Spleen (tissue), 11 donors: ENCODE results near the gene L3MBTL3. TPM values are rescaled to one million over a fixed set of nuclear protein-coding genes. Genes with fewer than 3 reads are reported as not detected.

Experiments
- DNase-seq: peaks from one replicate; pipeline ENCODE4 v3.0.0-alpha.2; 2020
- H3K27ac ChIP-seq, 8 donors: fragments of 200-600 bp; sonication (generic) in 7 of 8; 1 replicate in 4 of 8; 2 replicates in 4 of 8; pipeline versions ENCODE4 v1.5.0 to v1.8.0; 2016 to 2021; ENCODE audit warnings: inconsistent platforms in 4 of 8, mild to moderate bottlenecking in 4 of 8, moderate library complexity in 1 of 8
- H3K27me3 ChIP-seq, 7 donors: fragments of 200-600 bp; sonication (generic) in 6 of 7; replicated peaks in 1 of 7; 1 replicate in 4 of 7; 2 replicates in 3 of 7; pipeline versions ENCODE4 v1.5.0 to v1.8.0; 2016 to 2021; ENCODE audit warnings: inconsistent platforms in 3 of 7, mild to moderate bottlenecking in 1 of 7
- H3K36me3 ChIP-seq, 6 donors: fragments of 200-600 bp; sonication (generic) in 5 of 6; 1 replicate in 4 of 6; 2 replicates in 2 of 6; pipeline versions ENCODE4 v1.5.0 to v1.8.0; 2016 to 2021; ENCODE audit warnings: inconsistent platforms in 2 of 6
- H3K4me1 ChIP-seq, 6 donors: fragments of 200-600 bp; sonication (generic) in 5 of 6; 1 replicate in 3 of 6; 2 replicates in 3 of 6; pipeline versions ENCODE4 v1.5.0 to v1.8.0; 2016 to 2021; ENCODE audit warnings: inconsistent platforms in 3 of 6
- H3K4me3 ChIP-seq, 8 donors: fragments of 200-600 bp; sonication (generic) in 7 of 8; 1 replicate in 4 of 8; 2 replicates in 4 of 8; pipeline versions ENCODE4 v1.5.0 to v1.8.0; 2016 to 2021; ENCODE audit warnings: inconsistent platforms in 4 of 8, mild to moderate bottlenecking in 4 of 8, moderate library complexity in 2 of 8
- H3K9me3 ChIP-seq, 8 donors: fragments of 200-600 bp; sonication (generic) in 7 of 8; 1 replicate in 4 of 8; 2 replicates in 4 of 8; pipeline versions ENCODE4 v1.5.0 to v1.8.0; 2016 to 2021; ENCODE audit warnings: inconsistent platforms in 4 of 8
- CTCF ChIP-seq, 11 experiments: fragments of 200-600 bp in 7 of 11; fragments of 450-650 bp in 4 of 11; sonication (generic) in 4 of 11; IDR thresholded peaks in 8 of 11; conservative IDR thresholded peaks in 3 of 11; 1 replicate in 7 of 11; 2 replicates in 4 of 11; pipeline versions ENCODE4 v1.4.0 to v1.8.0; 2016 to 2021; ENCODE audit warnings: antibody characterized with exemption in 11 of 11, inconsistent platforms in 4 of 11, mild to moderate bottlenecking in 1 of 11
- POLR2A ChIP-seq, 3 donors: fragments of 450-650 bp; IDR thresholded peaks; one replicate each; pipeline ENCODE4 v1.5.1; 2017; ENCODE audit warnings: antibody characterized with exemption in 3 of 3, mild to moderate bottlenecking in 1 of 3
- POLR2AphosphoS5 ChIP-seq, 3 donors: sonication (generic); formaldehyde crosslinking; IDR thresholded peaks; one replicate each; pipeline ENCODE4 v1.5.1; 2017; ENCODE audit warnings: antibody characterized with exemption in 3 of 3
- WGBS, 5 donors: extraction: QIAGEN DNeasy Blood & Tissue Kit in 3 of 5; methylation state at CpG; one replicate each; pipeline versions ENCODE4 v1.1.5 to v1.1.7; 2013 to 2018; 5-methylcytosine and 5-hydroxymethylcytosine counted together
- intact Hi-C: fragments of 100-400 bp; cut with DNase I; formaldehyde crosslinking; loops from one replicate; pipeline ENCODE4 v1.15.0; 2023; ENCODE audit warnings: low total_unique reads
- polyA plus RNA-seq, 3 donors: library from polyadenylated mRNA; stranded (reverse); fragments of 200-250 nt; gene quantifications; one replicate each; pipeline ENCODE4 v1.2.1, GENCODE V29; 2013
- total RNA-seq, 7 donors: library from RNA; depleted of rRNA in 3 of 7; stranded (reverse); fragments of >200 nt in 3 of 7; fragmentation: NEBNext Ultra II Directional in 4 of 7; extraction: Animal tissue kit (Norgen Biotek cat#: 25700) in 4 of 7; gene quantifications; one replicate each; pipeline versions ENCODE4 v1.1.0 to v1.2.1, GENCODE V29; 2016 to 2021
- donor health status: healthy with polysubstance abuse.
- donor health status: DM: no; HTN: no; CAD: no; lungs with moderate emphysema.
- donor health status: DM: no; HTN: no; CAD: no.
- donor health status: Bipolar disorder and iron deficiency.
- donor health status: healthy.
- donor health status: DM: no; HTN: no; CAD: no.
- donor health status: DM: yes; HTN: yes; CAD: no.

The L3MBTL3 gene
- total and polyA plus RNA-seq, 10 donors: 7.0 to 45.6 (median 26.0) TPM

- Histone ChIP-seq H3K9me3 (no peaks in the 10 kb centered on the region), H3K36me3 (peaks cover 0 to 26% (median 0%) of the 10 kb centered on the region in 6 donors), H3K4me1 (peaks cover 0 to 20% (median 4%) of the 10 kb centered on the region in 6 donors), H3K27ac (no peak overlapping the region), H3K4me3 (no peak overlapping the region), H3K27me3 (no peaks in the 10 kb centered on the region)
- 47 to 70% (median 69%) methylated on average over 2 of the region's 2 CpGs for WGBS, 5 donors
- intact Hi-C loops: no loop called here
- TF ChIP-seq CTCF (IDR thresholded peaks at IDR 0.05 in 8 of 11, conservative IDR thresholded peaks at IDR 0.05 in 3 of 11): no peak
- no peak for TF ChIP-seq POLR2AphosphoS5 (IDR thresholded peaks at IDR 0.05)
- TF ChIP-seq POLR2A (IDR thresholded peaks at IDR 0.05): no peak
- DNase-seq: no peak
Observed at GRCh38 chr6:130127195-130127594, 108.8 kb downstream of the L3MBTL3 start.

GRCh38 chr6:130128326-130128725 is 109.9 kb downstream of the L3MBTL3 start:
- Histone ChIP-seq H3K4me1 (peaks cover 0 to 31% (median 5%) of the 10 kb centered on the region in 6 donors), H3K36me3 (peaks cover 0 to 24% (median 1%) of the 10 kb centered on the region in 6 donors), H3K27ac (no peak overlapping the region), H3K9me3 (no peaks in the 10 kb centered on the region), H3K4me3 (no peak overlapping the region), H3K27me3 (no peaks in the 10 kb centered on the region)
- intact Hi-C loops: no loop called here
- TF ChIP-seq POLR2A (IDR thresholded peaks at IDR 0.05) (no peak), CTCF (IDR thresholded peaks at IDR 0.05 in 8 of 11, conservative IDR thresholded peaks at IDR 0.05 in 3 of 11) (no peak), POLR2AphosphoS5 (IDR thresholded peaks at IDR 0.05) (no peak)
- DNase-seq: no peak
- WGBS, 5 donors: 79 to 89% (median 85%) methylated on average over 5 of the region's 5 CpGs

- WGBS, 5 donors: 94 to 97% (median 95%) methylated on average over 6 of the region's 6 CpGs
- no peak for DNase-seq
- no peaks in the 10 kb centered on the region for H3K27me3 ChIP-seq
- H3K9me3 ChIP-seq: no peaks in the 10 kb centered on the region
- H3K4me3 ChIP-seq: no peak overlapping the region
- peaks cover 0 to 32% (median 5%) of the 10 kb centered on the region in 6 donors for H3K36me3 ChIP-seq
- H3K27ac ChIP-seq: no peak overlapping the region
- intact Hi-C loops: no loop called here
- TF ChIP-seq CTCF (IDR thresholded peaks at IDR 0.05 in 8 of 11, conservative IDR thresholded peaks at IDR 0.05 in 3 of 11) (no peak), POLR2A (IDR thresholded peaks at IDR 0.05) (no peak), POLR2AphosphoS5 (IDR thresholded peaks at IDR 0.05) (no peak)
- peaks cover 0 to 39% (median 5%) of the 10 kb centered on the region in 6 donors for H3K4me1 ChIP-seq
Observed at GRCh38 chr6:130129762-130130246, 111.4 kb downstream of the L3MBTL3 start.

- H3K9me3 ChIP-seq: no peaks in the 10 kb centered on the region
- peaks cover 0 to 33% (median 5%) of the 10 kb centered on the region in 6 donors for H3K4me1 ChIP-seq
- WGBS, 5 donors: 34 to 61% (median 45%) methylated on average over 6 of the region's 6 CpGs
- no peak for DNase-seq
- H3K4me3 ChIP-seq: no peak overlapping the region
- H3K27me3 ChIP-seq: no peaks in the 10 kb centered on the region
- H3K36me3 ChIP-seq: peaks cover 0 to 51% (median 15%) of the 10 kb centered on the region in 6 donors
- intact Hi-C loops: no loop called here
- TF ChIP-seq POLR2A (IDR thresholded peaks at IDR 0.05): no peak
- no peak for TF ChIP-seq CTCF (IDR thresholded peaks at IDR 0.05 in 8 of 11, conservative IDR thresholded peaks at IDR 0.05 in 3 of 11)
- peak in 1 of 3 donors; percentile 37 for TF ChIP-seq POLR2AphosphoS5 (IDR thresholded peaks at IDR 0.05)
- peak overlapping the region in 7 of 8 donors; percentile 15 to 70 (median 64) for H3K27ac ChIP-seq
Observed at GRCh38 chr6:130132286-130132701, 113.9 kb downstream of the L3MBTL3 start.
